Ishikawa (cell line): ENCODE measurements around the gene ARHGAP21.
A peak's percentile ranks its signal among the peaks of the same experiment; 100 is the strongest.

Source experiments
- CEBPB ChIP-seq: IDR thresholded peaks from 2 replicates; pipeline ENCODE4 v1.6.1; 2012
- CREB1 ChIP-seq: IDR thresholded peaks from 2 replicates; pipeline ENCODE4 v1.6.1; 2012; ENCODE audit warnings: low read depth
- EGR1 ChIP-seq: IDR thresholded peaks from 2 replicates; pipeline ENCODE4 v1.6.1; 2012
- EP300 ChIP-seq: IDR thresholded peaks from 2 replicates; pipeline ENCODE4 v1.6.1; 2012; ENCODE audit warnings: borderline replicate concordance
- FOXM1 ChIP-seq: IDR thresholded peaks from 2 replicates; pipeline ENCODE4 v1.6.1; 2012; ENCODE audit warnings: low read depth, borderline replicate concordance
- MAX ChIP-seq: IDR thresholded peaks from 2 replicates; pipeline ENCODE4 v1.6.1; 2012
- NFIC ChIP-seq: IDR thresholded peaks from 2 replicates; pipeline ENCODE4 v1.6.1; 2012
- RAD21 ChIP-seq: IDR thresholded peaks from 2 replicates; pipeline ENCODE4 v1.6.1; 2012; ENCODE audit warnings: low read depth
- REST ChIP-seq: IDR thresholded peaks from 2 replicates; pipeline ENCODE4 v1.6.1; 2012; ENCODE audit warnings: low read depth, mild to moderate bottlenecking
- TAF1 ChIP-seq: IDR thresholded peaks from 2 replicates; pipeline ENCODE4 v1.6.1; 2012; ENCODE audit warnings: low read depth, mild to moderate bottlenecking
- TCF12 ChIP-seq: IDR thresholded peaks from 2 replicates; pipeline ENCODE4 v1.6.1; 2012; ENCODE audit warnings: low read depth
- TEAD4 ChIP-seq: IDR thresholded peaks from 2 replicates; pipeline ENCODE4 v1.6.1; 2012
- YY1 ChIP-seq: IDR thresholded peaks from 2 replicates; pipeline ENCODE4 v1.6.1; 2012; ENCODE audit warnings: low read depth
- ZBTB7A ChIP-seq: IDR thresholded peaks from 2 replicates; pipeline ENCODE4 v1.6.1; 2012; ENCODE audit warnings: low read depth
- TF ChIP-seq, protein P1 (sequence below): IDR thresholded peaks from 2 replicates; pipeline ENCODE4 v1.6.1; 2012

The ARHGAP21 gene

DNA sequence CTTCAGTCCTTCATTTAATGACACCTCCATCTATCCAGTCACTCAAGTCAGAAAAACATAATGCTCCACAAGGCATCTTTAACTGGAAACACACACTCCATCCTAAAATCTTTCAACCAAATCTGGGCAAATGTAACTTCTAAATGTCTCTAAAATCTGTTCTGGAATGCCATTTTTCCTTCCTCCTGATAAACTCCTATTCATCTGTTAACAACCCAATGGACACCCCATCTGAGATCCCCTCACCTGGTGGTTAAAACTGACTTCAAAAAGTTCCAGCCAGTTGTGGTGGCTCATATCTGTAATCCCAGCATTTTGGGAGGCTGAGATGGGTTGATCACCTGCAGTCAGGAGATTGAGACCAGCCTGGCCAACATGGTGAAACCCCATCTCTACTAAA is 78.7 kb downstream of the ARHGAP21 start:
- TF ChIP-seq TEAD4 (no peak), TAF1 (no peak), ZBTB7A (no peak), RAD21 (no peak), CEBPB (no peak), FOXM1 (no peak), NFIC (no peak), MAX (no peak), CREB1 (no peak), EGR1 (no peak), REST (no peak), YY1 (no peak), TCF12 (no peak), EP300 (no peak)
- TF ChIP-seq, protein P1, sequence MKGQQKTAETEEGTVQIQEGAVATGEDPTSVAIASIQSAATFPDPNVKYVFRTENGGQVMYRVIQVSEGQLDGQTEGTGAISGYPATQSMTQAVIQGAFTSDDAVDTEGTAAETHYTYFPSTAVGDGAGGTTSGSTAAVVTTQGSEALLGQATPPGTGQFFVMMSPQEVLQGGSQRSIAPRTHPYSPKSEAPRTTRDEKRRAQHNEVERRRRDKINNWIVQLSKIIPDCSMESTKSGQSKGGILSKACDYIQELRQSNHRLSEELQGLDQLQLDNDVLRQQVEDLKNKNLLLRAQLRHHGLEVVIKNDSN = no peak

DNA sequence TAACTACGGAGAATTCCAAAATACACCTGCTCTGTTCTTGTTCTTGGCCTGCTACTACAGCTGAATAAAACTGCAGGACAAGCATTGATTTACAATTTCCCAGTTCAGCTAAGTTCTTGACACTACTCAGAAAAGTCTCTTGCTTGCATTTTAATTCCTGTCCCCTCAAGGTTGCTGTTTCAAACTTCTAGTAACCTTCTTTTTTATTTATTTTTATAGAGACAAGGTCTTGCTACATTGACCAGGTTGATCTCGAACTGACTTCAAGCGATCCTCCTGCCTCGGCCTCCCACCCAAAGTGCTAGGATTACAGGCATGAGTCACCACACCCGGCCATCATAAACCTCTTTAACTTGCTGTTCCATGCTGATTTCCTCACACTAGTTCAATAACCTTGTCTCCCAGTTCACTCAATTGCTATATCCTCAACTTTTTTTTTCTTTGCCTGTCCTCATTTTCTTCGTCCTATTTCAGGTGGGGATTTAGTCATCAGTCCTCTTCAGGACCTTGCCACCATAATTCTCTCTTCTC is 79.9 kb downstream of the ARHGAP21 start:
- no peak for TF ChIP-seq REST
- no peak for TF ChIP-seq ZBTB7A
- TF ChIP-seq, protein P1 = no peak
- TF ChIP-seq TEAD4 = no peak
- TF ChIP-seq NFIC = no peak
- TF ChIP-seq RAD21 = no peak
- TF ChIP-seq FOXM1 = no peak
- no peak for TF ChIP-seq CREB1
- TF ChIP-seq EP300 = no peak
- TF ChIP-seq MAX = no peak
- TF ChIP-seq TAF1 = no peak
- no peak for TF ChIP-seq CEBPB
- no peak for TF ChIP-seq TCF12

- TF ChIP-seq NFIC (no peak), RAD21 (peak; percentile 88), CREB1 (no peak)
Measured at GRCh38 chr10:24642921-24643678, 80.6 kb downstream of the ARHGAP21 start.

DNA sequence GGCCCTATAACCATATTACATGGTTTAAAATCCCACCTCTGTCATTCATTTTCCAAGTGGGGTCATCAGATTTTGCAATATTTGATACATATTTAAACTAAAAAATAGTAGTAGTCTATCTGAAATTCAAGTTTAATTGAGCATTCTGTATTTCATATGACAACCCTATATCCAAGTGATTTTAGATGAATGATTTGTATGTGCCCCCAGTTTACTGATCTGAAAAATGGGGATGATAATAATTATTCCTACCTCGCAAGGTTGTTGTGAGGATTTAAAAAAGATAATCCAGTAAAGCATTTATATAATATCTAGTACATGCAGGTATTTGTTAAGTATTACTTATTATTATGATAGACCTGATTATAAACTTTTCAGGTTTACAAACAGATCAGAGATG is 84.6 kb downstream of the ARHGAP21 start:
- TF ChIP-seq RAD21 (no peak), TEAD4 (no peak)

DNA sequence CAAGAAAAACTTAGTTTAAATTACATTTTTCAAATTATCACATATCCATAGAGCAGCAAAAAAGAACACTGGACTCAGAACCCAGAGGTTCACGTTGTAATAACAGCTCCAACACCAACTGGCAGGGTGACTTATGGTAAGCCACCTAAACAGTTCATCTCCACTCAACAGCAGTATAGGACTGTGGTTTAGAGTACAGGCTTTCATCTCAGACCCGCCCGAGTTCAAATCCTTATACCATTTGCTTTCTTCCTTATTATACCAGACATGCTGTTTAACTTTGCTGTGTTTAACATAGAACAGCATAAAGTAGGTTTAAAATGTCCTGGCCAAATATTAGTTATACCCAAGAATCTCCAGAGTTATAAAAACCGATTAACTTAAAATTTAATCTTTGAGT is 97.9 kb downstream of the ARHGAP21 start:
- TF ChIP-seq CREB1 (no peak), EGR1 (no peak), CEBPB (no peak), EP300 (no peak), NFIC (no peak), ZBTB7A (no peak), TAF1 (no peak), MAX (no peak), TEAD4 (no peak), RAD21 (no peak), FOXM1 (no peak)
- TF ChIP-seq, protein P1 = no peak
